Muscle of leg (tissue), 11 donors: ENCODE results near the gene RAB7B. TPM values are rescaled to one million over a fixed set of nuclear protein-coding genes. Genes with fewer than 3 reads are reported as not detected.

Source experiments
- DNase-seq: peaks from one replicate; pipeline ENCODE4 v3.0.0; 2013
- H3K27ac ChIP-seq: one replicate; pipeline ENCODE4 v1.5.1; 2013; ENCODE audit warnings: mild to moderate bottlenecking, low read length, control low read depth
- H3K27me3 ChIP-seq: one replicate; pipeline ENCODE4 v1.6.1; 2013; ENCODE audit warnings: low read length; ENCODE audit not compliant: control insufficient read depth, insufficient read depth
- H3K36me3 ChIP-seq: one replicate; pipeline ENCODE4 v1.6.1; 2013; ENCODE audit warnings: low read length; ENCODE audit not compliant: control insufficient read depth, insufficient read depth
- H3K4me1 ChIP-seq: one replicate; pipeline ENCODE4 v1.6.1; 2013; ENCODE audit warnings: low read length; ENCODE audit not compliant: control insufficient read depth, insufficient read depth
- H3K4me3 ChIP-seq: one replicate; pipeline ENCODE4 v1.5.1; 2013; ENCODE audit warnings: low read length, control low read depth
- H3K9me3 ChIP-seq: replicated peaks from 2 replicates; pipeline ENCODE4 v1.6.1; 2013; ENCODE audit warnings: low read depth, low read length; ENCODE audit not compliant: control insufficient read depth
- WGBS: methylation state at CpG from one replicate; pipeline ENCODE4 v1.1.5; 2013; ENCODE audit warnings: missing lambda C conversion rate; ENCODE audit not compliant: insufficient coverage; 5-methylcytosine and 5-hydroxymethylcytosine counted together
- polyA plus RNA-seq, 8 donors: library from polyadenylated mRNA; unstranded; fragments of 120-200 nt; gene quantifications; one replicate each; pipeline versions ENCODE4 v1.2.1 to v1.2.3, GENCODE V29; 2013; ENCODE audit warnings: inconsistent platforms in 1 of 8, low replicate concordance in 1 of 8; ENCODE audit not compliant: insufficient read length in 8 of 8, insufficient read depth in 1 of 8
- total RNA-seq: library from RNA; stranded (reverse); fragments of 120-200 nt; gene quantifications from one replicate; pipeline ENCODE4 v1.2.4, GENCODE V29; 2013

RAB7B gene
- total and polyA plus RNA-seq, 9 donors = 8.6 to 13.5 (median 10.6) TPM

GRCh38 chr1:206012086-206012859 lies 9.1 kb upstream of the RAB7B start:
- Histone ChIP-seq H3K27ac (peak overlapping the region; percentile 17), H3K4me1 (peaks cover 14% of the 10 kb centered on the region), H3K27me3 (no peaks in the 10 kb centered on the region), H3K36me3 (no peaks in the 10 kb centered on the region), H3K9me3 (no peaks in the 10 kb centered on the region), H3K4me3 (no peak overlapping the region)
- peak; percentile 88 for DNase-seq
- WGBS = 54% methylated on average over 12 of the region's 17 CpGs

DNA sequence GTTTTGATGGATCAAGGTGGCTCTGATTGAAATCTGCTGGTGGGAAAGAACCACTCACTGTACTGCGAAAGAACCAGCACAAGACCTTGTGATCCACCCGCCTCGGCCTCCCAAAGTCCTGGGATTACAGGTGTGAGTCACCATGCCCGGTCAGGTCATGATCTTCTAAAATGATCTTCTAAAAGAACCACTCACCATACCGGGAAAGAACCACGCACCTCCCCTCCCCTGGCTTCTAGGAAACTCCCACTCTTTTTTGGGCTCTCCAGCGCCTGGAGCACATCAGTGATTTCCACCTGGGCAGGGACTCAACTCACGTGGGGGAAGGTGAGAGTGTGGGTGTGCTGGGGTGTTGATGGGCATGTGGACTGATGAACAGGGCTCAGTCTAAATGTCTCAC lies 7.9 kb upstream of the RAB7B start:
- Histone ChIP-seq H3K9me3 (no peaks in the 10 kb centered on the region), H3K4me3 (no peak overlapping the region), H3K36me3 (no peaks in the 10 kb centered on the region), H3K27me3 (no peaks in the 10 kb centered on the region), H3K27ac (no peak overlapping the region), H3K4me1 (peaks cover 17% of the 10 kb centered on the region)
- WGBS = 91% methylated on average over 6 of the region's 8 CpGs
- DNase-seq = no peak

GRCh38 chr1:206010060-206010459 lies 6.9 kb upstream of the RAB7B start:
- H3K9me3 ChIP-seq = no peaks in the 10 kb centered on the region
- 12% methylated on average over 3 of the region's 5 CpGs for WGBS
- H3K36me3 ChIP-seq = no peaks in the 10 kb centered on the region
- no peak overlapping the region for H3K4me3 ChIP-seq
- peaks cover 27% of the 10 kb centered on the region for H3K4me1 ChIP-seq
- no peak overlapping the region for H3K27ac ChIP-seq
- no peaks in the 10 kb centered on the region for H3K27me3 ChIP-seq
- DNase-seq = no peak

GRCh38 chr1:206006946-206007345 lies 3.8 kb upstream of the RAB7B start:
- DNase-seq = no peak
- H3K9me3 ChIP-seq = no peaks in the 10 kb centered on the region
- H3K27me3 ChIP-seq = no peaks in the 10 kb centered on the region
- H3K36me3 ChIP-seq = no peaks in the 10 kb centered on the region
- WGBS = 100% methylated on average over 1 of the region's 4 CpGs
- no peak overlapping the region for H3K27ac ChIP-seq
- peaks cover 49% of the 10 kb centered on the region for H3K4me1 ChIP-seq
- H3K4me3 ChIP-seq = no peak overlapping the region

DNA sequence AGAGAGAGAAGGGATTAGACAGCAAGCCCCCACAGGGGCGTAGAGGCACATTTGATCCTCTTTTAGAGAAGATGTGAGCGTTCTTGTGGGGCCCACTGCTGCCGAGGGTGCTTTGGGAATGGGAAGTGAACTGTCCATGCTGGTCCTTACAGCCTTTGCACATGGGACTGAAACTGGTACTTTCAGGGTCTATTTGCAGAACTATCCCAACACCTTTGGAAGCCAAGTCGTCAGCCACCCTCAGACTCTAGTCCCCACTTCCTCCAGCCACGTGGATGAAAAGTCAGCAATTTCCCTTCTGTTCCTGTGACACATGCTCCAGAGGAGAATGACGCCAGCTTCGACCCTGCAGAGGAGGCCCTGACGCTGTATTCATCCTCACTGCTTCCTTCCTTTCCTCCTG lies 2.6 kb upstream of the RAB7B start:
- DNase-seq = peak; percentile 69
- Histone ChIP-seq H3K27ac (no peak overlapping the region), H3K27me3 (no peaks in the 10 kb centered on the region), H3K36me3 (peaks cover 3% of the 10 kb centered on the region), H3K9me3 (no peaks in the 10 kb centered on the region), H3K4me3 (no peak overlapping the region), H3K4me1 (peaks cover 52% of the 10 kb centered on the region)
- 34% methylated on average over 6 of the region's 8 CpGs for WGBS

DNA sequence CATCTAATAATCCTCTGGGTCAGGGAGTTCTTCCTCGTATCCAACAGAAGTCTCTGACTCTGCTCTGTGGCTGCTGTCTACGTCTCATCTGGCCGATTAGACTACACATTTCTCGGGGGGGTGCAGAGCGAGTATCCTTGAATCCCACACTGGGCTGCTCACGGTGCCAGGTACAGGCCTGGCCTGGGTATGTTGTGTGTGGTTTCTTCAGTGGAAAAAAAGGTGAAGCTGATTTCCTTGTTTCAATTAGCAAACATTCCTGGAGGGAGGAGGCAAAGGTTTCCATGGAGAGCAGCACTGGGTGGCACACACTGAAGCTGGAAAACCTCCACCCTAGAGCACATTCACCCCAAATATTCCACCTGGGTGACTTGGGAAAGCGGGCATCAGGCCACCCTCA lies 2.0 kb upstream of the RAB7B start:
- 60% methylated on average over 4 of the region's 7 CpGs for WGBS
- H3K36me3 ChIP-seq = peaks cover 6% of the 10 kb centered on the region
- H3K4me3 ChIP-seq = no peak overlapping the region
- DNase-seq = no peak
- H3K27me3 ChIP-seq = no peaks in the 10 kb centered on the region
- peaks cover 57% of the 10 kb centered on the region for H3K4me1 ChIP-seq
- no peaks in the 10 kb centered on the region for H3K9me3 ChIP-seq
- peak overlapping the region; percentile 43 for H3K27ac ChIP-seq

- Histone ChIP-seq H3K9me3 (no peaks in the 10 kb centered on the region), H3K36me3 (peaks cover 6% of the 10 kb centered on the region), H3K4me3 (no peak overlapping the region), H3K27me3 (no peaks in the 10 kb centered on the region), H3K27ac (peak overlapping the region; percentile 92), H3K4me1 (peaks cover 56% of the 10 kb centered on the region)
- peak; percentile 55 for DNase-seq
- 64% methylated on average over 12 of the region's 12 CpGs for WGBS
These were observed 1.6 kb upstream of the RAB7B start for GRCh38 chr1:206004826-206005225.

DNA sequence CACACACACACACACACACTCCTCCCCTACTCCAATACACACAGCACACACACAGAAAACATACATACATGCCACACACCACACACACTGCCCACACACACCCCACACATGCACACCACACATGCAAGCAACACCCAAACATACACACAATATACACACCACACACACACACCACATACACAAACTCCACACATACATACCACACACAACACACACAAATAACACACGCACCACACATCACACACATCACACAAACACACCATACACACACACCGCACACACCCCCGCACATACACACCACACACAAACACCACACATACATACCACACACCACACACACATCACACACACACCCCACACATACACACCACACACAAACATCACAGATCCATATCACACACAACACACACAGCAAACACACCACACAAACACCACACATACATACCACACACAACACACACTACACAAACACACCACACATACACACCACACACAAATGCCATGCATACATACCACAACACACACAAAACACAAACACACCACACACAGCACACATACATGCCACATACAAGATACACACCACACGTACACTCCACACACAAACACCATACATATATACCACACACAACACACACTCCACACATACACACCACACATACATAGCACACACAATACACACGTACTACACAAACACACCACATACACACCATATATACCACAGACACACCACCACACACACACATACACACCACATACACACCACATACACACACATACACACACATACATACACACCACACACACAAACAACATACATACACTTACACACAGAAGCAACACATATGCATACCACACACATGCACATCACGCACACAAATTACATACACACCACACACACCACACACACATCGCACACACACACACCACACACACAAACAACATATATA lies 932 bp upstream of the RAB7B start:
- H3K27ac ChIP-seq = peak overlapping the region; percentile 92
- WGBS = 97% methylated on average over 6 of the region's 7 CpGs
- no peaks in the 10 kb centered on the region for H3K27me3 ChIP-seq
- H3K9me3 ChIP-seq = no peaks in the 10 kb centered on the region
- H3K36me3 ChIP-seq = peaks cover 6% of the 10 kb centered on the region
- DNase-seq = no peak
- H3K4me3 ChIP-seq = no peak overlapping the region
- H3K4me1 ChIP-seq = peaks cover 58% of the 10 kb centered on the region

GRCh38 chr1:206002160-206002559 lies 1.0 kb downstream of the RAB7B start:
- H3K4me3 ChIP-seq = no peak overlapping the region
- peak overlapping the region; percentile 92 for H3K27ac ChIP-seq
- peaks cover 72% of the 10 kb centered on the region for H3K4me1 ChIP-seq
- H3K36me3 ChIP-seq = peaks cover 6% of the 10 kb centered on the region
- no CpG with 5 or more reads among the region's 3 CpGs for WGBS
- H3K27me3 ChIP-seq = no peaks in the 10 kb centered on the region
- H3K9me3 ChIP-seq = no peaks in the 10 kb centered on the region
- no peak for DNase-seq

GRCh38 chr1:206001476-206001888 lies 1.7 kb downstream of the RAB7B start:
- Histone ChIP-seq H3K4me3 (no peak overlapping the region), H3K4me1 (peaks cover 72% of the 10 kb centered on the region), H3K27ac (peak overlapping the region; percentile 92), H3K36me3 (peaks cover 6% of the 10 kb centered on the region), H3K9me3 (no peaks in the 10 kb centered on the region), H3K27me3 (no peaks in the 10 kb centered on the region)
- DNase-seq = no peak
- WGBS = 14% methylated on average over 1 of the region's 3 CpGs
